WTC11 (cell line): ENCODE measurements around the gene SLC8A1.

Experiments used
- NFATC4 ChIP-seq: fragments of 250-450 bp; sonication (Bioruptor Pico); IDR thresholded peaks from 2 replicates; pipeline ENCODE4 v1.9.0; 2021; ENCODE audit warnings: mild to moderate bottlenecking
- NFYB ChIP-seq: sonication (generic); formaldehyde crosslinking; conservative IDR thresholded peaks from 2 replicates; pipeline ENCODE4 v1.8.0; 2022; ENCODE audit warnings: low read depth, missing genetic modification reagents
- NR1H2 ChIP-seq: sonication (generic); formaldehyde crosslinking; IDR thresholded peaks from 2 replicates; pipeline ENCODE4 v1.9.0; 2021; ENCODE audit warnings: mild to moderate bottlenecking, moderate library complexity, missing genetic modification reagents
- TCF7 ChIP-seq: sonication (generic); formaldehyde crosslinking; IDR thresholded peaks from 2 replicates; pipeline ENCODE4 v1.8.0; 2022; ENCODE audit warnings: mild to moderate bottlenecking, low read depth, missing genetic modification reagents, moderate library complexity
- TF ChIP-seq, protein P1 (sequence below): fragments of 200-600 bp; IDR thresholded peaks from 2 replicates; pipeline ENCODE4 v1.8.0; 2022; ENCODE audit warnings: antibody characterized with exemption
- TF ChIP-seq, protein P2 (sequence below): sonication (generic); formaldehyde crosslinking; IDR thresholded peaks from 2 replicates; pipeline ENCODE4 v1.8.1; 2022; ENCODE audit warnings: low read depth, missing genetic modification reagents, borderline replicate concordance
- TF ChIP-seq, protein P3 (sequence below): sonication (generic); formaldehyde crosslinking; conservative IDR thresholded peaks from 2 replicates; pipeline ENCODE4 v1.8.1; 2022; ENCODE audit warnings: mild to moderate bottlenecking, missing genetic modification reagents
- TF ChIP-seq, protein P4 (sequence below): sonication (generic); formaldehyde crosslinking; IDR thresholded peaks from 2 replicates; pipeline ENCODE4 v1.8.1; 2023; ENCODE audit warnings: mild to moderate bottlenecking, missing genetic modification reagents, moderate library complexity
- TF ChIP-seq, protein P5 (sequence below): sonication (generic); formaldehyde crosslinking; IDR thresholded peaks from 2 replicates; pipeline ENCODE4 v1.8.1; 2023; ENCODE audit warnings: mild to moderate bottlenecking, missing genetic modification reagents, borderline replicate concordance
- TF ChIP-seq, protein P6 (sequence below): sonication (generic); formaldehyde crosslinking; IDR thresholded peaks from 2 replicates; pipeline ENCODE4 v1.8.0; 2022; ENCODE audit warnings: mild to moderate bottlenecking, missing genetic modification reagents
- TF ChIP-seq, protein P7 (sequence below): sonication (generic); formaldehyde crosslinking; IDR thresholded peaks from 2 replicates; pipeline ENCODE4 v1.8.1; 2023; ENCODE audit warnings: mild to moderate bottlenecking, missing genetic modification reagents

DNA sequence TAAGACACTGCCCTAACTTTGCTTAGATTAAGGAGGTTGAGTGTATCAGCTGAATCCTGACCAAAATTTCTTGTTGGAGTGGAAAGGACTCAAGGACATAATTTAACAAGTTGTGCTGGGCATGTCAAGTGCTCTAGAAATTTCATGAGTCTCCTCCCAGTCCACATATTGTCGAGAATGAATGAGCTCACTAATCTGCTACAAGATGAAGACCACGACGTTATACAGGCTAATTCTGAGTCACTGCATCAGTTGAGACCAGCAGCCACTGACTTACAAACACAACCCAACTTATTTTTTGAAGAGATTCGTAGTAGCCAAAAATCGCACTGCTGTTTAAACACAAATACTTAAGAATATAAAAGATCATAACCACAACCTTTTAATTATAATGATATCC, 28.7 kb upstream of the SLC8A1 start:
- TF ChIP-seq NFYB (CRISPR knock-in tag), result no peak
- TF ChIP-seq, protein P1, sequence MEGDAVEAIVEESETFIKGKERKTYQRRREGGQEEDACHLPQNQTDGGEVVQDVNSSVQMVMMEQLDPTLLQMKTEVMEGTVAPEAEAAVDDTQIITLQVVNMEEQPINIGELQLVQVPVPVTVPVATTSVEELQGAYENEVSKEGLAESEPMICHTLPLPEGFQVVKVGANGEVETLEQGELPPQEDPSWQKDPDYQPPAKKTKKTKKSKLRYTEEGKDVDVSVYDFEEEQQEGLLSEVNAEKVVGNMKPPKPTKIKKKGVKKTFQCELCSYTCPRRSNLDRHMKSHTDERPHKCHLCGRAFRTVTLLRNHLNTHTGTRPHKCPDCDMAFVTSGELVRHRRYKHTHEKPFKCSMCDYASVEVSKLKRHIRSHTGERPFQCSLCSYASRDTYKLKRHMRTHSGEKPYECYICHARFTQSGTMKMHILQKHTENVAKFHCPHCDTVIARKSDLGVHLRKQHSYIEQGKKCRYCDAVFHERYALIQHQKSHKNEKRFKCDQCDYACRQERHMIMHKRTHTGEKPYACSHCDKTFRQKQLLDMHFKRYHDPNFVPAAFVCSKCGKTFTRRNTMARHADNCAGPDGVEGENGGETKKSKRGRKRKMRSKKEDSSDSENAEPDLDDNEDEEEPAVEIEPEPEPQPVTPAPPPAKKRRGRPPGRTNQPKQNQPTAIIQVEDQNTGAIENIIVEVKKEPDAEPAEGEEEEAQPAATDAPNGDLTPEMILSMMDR, result no peak
- TF ChIP-seq, protein P2, sequence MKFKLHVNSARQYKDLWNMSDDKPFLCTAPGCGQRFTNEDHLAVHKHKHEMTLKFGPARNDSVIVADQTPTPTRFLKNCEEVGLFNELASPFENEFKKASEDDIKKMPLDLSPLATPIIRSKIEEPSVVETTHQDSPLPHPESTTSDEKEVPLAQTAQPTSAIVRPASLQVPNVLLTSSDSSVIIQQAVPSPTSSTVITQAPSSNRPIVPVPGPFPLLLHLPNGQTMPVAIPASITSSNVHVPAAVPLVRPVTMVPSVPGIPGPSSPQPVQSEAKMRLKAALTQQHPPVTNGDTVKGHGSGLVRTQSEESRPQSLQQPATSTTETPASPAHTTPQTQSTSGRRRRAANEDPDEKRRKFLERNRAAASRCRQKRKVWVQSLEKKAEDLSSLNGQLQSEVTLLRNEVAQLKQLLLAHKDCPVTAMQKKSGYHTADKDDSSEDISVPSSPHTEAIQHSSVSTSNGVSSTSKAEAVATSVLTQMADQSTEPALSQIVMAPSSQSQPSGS (CRISPR knock-in tag), result no peak
- TF ChIP-seq, protein P3, sequence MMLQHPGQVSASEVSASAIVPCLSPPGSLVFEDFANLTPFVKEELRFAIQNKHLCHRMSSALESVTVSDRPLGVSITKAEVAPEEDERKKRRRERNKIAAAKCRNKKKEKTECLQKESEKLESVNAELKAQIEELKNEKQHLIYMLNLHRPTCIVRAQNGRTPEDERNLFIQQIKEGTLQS (CRISPR knock-in tag), result no peak
- no peak for TF ChIP-seq NFATC4
- TF ChIP-seq, protein P4, sequence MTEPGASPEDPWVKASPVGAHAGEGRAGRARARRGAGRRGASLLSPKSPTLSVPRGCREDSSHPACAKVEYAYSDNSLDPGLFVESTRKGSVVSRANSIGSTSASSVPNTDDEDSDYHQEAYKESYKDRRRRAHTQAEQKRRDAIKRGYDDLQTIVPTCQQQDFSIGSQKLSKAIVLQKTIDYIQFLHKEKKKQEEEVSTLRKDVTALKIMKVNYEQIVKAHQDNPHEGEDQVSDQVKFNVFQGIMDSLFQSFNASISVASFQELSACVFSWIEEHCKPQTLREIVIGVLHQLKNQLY (CRISPR knock-in tag), result no peak
- TF ChIP-seq, protein P5, sequence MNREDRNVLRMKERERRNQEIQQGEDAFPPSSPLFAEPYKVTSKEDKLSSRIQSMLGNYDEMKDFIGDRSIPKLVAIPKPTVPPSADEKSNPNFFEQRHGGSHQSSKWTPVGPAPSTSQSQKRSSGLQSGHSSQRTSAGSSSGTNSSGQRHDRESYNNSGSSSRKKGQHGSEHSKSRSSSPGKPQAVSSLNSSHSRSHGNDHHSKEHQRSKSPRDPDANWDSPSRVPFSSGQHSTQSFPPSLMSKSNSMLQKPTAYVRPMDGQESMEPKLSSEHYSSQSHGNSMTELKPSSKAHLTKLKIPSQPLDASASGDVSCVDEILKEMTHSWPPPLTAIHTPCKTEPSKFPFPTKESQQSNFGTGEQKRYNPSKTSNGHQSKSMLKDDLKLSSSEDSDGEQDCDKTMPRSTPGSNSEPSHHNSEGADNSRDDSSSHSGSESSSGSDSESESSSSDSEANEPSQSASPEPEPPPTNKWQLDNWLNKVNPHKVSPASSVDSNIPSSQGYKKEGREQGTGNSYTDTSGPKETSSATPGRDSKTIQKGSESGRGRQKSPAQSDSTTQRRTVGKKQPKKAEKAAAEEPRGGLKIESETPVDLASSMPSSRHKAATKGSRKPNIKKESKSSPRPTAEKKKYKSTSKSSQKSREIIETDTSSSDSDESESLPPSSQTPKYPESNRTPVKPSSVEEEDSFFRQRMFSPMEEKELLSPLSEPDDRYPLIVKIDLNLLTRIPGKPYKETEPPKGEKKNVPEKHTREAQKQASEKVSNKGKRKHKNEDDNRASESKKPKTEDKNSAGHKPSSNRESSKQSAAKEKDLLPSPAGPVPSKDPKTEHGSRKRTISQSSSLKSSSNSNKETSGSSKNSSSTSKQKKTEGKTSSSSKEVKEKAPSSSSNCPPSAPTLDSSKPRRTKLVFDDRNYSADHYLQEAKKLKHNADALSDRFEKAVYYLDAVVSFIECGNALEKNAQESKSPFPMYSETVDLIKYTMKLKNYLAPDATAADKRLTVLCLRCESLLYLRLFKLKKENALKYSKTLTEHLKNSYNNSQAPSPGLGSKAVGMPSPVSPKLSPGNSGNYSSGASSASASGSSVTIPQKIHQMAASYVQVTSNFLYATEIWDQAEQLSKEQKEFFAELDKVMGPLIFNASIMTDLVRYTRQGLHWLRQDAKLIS (CRISPR knock-in tag), result no peak
- no peak for TF ChIP-seq TCF7 (CRISPR knock-in tag)
- no peak for TF ChIP-seq NR1H2 (CRISPR knock-in tag)
- TF ChIP-seq, protein P6, sequence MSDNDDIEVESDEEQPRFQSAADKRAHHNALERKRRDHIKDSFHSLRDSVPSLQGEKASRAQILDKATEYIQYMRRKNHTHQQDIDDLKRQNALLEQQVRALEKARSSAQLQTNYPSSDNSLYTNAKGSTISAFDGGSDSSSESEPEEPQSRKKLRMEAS (CRISPR knock-in tag), result no peak
- TF ChIP-seq, protein P7, sequence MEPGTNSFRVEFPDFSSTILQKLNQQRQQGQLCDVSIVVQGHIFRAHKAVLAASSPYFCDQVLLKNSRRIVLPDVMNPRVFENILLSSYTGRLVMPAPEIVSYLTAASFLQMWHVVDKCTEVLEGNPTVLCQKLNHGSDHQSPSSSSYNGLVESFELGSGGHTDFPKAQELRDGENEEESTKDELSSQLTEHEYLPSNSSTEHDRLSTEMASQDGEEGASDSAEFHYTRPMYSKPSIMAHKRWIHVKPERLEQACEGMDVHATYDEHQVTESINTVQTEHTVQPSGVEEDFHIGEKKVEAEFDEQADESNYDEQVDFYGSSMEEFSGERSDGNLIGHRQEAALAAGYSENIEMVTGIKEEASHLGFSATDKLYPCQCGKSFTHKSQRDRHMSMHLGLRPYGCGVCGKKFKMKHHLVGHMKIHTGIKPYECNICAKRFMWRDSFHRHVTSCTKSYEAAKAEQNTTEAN, result no peak
